Stimulated activated CD4-positive, alpha-beta T cell treated with anti-CD3 and anti-CD28 coated beads, Interleukin-12 subunit alpha, Interleukin-12 subunit beta, amount 100 ng/mL, for 4 hours (primary cell): Measurements from ENCODE around the gene FAM149A.
A peak's percentile ranks its signal among the peaks of the same experiment; 100 is the strongest.

ENCODE experiments used
- DNase-seq: peaks from one replicate; pipeline ENCODE4 v3.0.0-alpha.2; 2020

Gene FAM149A

DNA sequence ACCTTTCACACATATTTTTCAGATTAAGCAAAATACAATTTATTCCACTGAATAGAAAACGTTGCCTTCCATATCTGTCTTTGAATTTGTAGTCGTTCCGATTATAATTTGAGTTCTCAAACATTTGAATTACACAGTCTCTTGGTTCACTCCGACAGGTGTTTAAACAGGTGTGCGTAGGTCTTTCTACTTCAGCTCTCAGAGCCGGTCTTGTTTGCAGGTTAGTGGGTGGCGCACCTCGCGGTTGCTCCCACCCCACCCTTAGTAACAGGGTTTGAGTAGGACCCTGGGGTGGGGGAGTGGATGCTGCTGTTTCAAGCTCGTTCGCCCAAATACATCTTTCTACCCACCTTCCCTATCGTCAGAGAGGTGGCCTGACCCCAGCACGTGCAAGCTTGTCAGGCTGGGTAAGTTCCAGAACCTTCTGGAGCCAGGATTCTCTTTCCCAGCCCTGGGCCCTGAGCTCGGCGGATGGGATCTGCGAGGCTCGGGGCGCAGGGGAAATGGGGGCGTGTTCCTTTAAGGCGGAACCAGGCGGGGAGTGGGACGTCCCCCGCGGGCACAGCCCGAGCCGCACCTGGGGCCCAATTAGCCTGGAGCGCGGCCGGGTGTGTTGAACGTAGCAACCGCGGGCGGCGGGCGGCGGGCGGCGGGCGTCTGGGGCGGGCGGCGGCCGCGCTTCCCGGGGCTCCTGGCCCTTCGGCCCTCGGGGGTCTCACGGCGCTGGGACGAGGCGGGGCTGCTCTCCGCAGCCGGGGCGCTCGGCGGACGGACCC is at the start of gene FAM149A:
Gene FAM149A, plus strand, starts transcription at position 591 of the 776 bp plus-strand sequence.
- DNase-seq: peak; percentile 53

GRCh38 chr4:186058253-186058979 is 46.1 kb upstream of the FAM149A start:
- no peak for DNase-seq

- DNase-seq: no peak
Measured at GRCh38 chr4:186058980-186059316, 45.6 kb upstream of the FAM149A start.

DNA sequence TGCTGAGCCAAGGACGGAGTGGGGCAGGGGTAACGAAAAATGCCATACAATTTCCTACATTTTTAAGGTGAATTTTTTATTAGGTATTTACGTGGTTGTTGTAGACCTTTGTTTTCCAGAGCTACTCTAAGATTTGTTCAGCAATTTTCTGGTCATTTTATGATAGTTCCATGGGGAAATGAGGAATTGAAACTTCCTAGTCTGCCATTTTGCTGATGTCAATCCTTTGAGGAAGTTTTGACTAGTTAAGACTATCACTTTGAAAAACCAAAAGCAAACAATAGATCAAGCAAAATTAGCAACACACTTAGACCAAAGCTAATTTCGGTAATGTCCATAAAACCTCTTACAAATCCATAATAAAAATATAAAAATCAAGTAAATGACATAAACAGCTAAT is 42.6 kb upstream of the FAM149A start:
- DNase-seq: no peak

GRCh38 chr4:186067757-186068385 is 36.6 kb upstream of the FAM149A start:
- DNase-seq: no peak

DNA sequence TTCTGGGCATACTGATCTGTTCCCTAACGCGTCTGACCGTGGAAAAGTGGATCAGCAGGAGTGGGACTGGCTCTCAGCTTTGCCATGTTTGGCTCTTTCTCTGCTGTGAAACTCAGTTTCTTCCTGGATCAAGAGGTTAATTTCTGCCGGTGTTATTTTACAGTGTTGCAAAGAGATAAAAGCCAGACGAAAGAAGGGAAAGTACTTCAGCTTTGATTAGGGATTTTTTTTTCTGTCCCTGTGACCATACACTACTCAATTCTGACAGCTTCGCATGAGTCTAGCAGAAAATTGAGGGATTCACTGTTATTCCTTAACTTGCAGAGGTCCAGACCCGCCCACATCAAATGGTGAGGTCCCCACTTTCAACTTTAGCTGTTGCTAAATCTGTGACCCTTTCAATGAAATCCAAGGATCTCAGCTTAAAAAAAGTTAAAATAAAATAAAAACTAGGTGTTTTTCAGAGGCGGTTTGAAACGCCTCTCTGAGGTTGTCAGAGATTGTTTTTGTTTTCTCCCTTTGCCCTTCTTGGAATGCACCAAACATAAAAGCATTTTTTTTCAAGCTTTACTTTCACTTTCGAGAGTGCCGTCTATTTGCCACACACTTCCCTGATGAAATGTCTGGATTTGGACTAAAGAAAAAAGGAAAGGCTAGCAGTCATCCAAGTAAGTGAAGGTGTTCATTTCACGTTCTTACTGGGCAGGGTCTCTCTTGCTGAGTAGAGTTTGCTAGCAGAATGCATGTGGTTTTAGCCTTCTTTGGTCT is 35.7 kb upstream of the FAM149A start, which contains the start of gene TLR3:
Gene TLR3, plus strand, starts transcription at position 576 of the 768 bp plus-strand sequence. CDS start 7,464 bp downstream, outside the sequence.
- DNase-seq: no peak

DNA sequence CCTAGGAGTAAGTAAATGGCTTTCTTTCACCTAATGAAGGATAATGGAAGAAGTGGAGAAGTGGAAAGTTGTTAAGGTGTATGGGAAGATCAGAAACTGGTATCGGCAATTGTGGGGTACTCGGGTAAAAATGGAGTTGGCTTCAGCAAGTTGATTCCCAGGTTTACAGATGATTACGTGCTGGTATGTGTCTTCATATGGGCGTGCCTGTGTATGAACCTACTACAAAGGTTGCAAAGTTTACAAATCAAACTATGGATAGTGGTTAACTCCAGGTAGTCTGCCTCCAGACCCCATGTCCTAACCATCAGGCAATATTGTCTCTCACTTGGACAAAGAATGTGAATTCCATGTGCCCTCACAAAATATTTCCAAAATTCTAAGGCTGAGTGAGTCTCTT is 34.8 kb upstream of the FAM149A start:
- no peak for DNase-seq

DNA sequence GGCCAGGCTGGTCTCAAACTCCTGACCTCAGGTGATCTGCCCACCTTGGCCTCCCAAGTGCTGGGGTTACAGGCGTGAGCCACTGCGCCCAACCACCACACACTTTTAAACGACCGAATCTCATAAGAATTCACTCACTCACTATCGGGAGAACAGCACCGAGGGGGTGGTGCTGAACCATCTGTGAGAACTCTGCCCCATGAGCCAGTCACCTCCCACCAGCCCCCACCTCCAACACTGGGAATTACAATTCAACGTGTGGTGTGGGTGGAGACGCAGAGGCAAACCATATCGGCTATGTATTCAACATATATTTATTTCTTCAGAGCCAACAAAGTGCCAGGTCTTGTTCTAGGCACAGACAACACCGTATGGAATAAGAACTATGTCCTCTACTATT is 32.0 kb upstream of the FAM149A start:
- no peak for DNase-seq

DNA sequence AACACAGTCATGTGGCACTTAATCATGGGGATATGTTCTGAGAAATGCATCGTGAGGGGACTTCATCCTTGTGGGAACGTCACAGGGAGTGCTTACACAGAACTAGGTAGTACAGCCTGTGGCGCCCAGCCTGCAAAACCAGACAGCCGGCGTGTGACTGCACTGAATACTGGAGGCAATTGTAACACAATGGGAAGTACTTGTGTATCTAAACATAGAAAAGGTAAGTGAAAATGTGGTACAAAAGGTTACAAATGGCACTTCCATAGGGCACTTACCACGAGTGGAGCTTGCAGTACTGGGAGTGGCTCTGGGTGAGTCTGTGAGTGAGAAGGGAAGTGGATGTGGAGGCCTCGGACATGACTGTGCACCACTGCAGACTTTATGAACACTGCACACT is 30.3 kb upstream of the FAM149A start:
- DNase-seq: no peak

DNA sequence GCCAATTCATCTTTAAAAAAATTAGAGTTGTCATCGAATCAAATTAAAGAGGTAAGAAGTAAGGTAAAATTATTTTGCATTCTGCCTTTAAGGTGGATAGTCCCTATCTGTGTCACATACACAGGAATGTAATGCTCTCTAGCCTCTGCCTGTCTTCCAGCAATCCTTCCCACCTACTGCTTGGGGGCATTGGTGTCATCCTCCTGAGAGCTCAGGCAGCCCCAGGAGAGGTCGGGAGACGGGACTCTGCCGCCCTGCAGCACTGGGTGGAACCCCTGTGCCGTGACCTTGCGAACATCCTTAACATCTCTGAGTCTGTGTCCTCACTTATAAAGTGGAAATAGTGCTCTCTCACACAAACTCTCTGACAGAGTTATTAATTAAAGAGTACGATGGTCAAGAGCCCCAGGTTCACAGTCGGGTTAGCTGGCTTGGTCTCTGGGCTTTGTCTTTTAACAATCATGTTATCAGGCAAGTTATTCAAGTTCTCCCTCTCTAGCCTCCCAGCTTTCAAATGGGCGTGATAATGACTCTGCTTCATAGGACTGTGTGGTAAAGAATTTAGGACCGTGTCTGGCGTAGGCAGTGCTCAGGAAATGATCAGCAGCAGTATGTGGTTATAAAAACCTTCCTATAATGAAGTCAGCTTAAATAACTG is 25.4 kb upstream of the FAM149A start:
- no peak for DNase-seq

- no peak for DNase-seq
Measured at GRCh38 chr4:186079694-186080093, 24.8 kb upstream of the FAM149A start.

DNA sequence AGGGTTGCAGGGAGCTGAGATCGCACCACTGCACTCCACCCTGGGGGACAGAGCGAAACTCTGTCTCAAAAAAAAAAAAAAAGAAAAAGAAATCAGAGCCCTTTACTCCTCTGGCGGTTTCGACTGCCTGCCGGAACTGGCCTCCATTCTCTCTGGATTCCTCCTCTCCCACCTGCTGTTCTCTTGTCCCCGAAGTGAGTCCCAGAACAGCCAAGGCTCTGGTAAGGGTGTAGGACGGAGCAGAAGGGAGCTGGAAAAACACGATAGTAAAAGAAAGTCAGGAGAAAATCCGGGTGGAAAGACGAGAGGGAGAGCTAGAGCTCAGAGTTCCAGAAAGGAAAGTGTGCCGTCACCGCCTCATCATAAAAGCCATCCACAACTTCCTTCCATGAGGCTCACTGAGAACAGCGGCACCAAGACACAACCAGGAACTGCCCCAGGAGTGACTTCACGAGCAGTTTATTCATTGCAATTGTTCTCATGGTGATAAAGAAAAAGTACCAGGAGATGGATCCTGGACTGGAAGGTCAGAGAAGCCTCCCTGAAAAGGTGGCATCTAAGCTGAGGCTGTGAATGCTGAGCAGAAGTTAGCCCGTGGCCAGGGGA is 23.2 kb upstream of the FAM149A start:
- no peak for DNase-seq

GRCh38 chr4:186082221-186082620 is 22.3 kb upstream of the FAM149A start:
- DNase-seq: no peak

DNA sequence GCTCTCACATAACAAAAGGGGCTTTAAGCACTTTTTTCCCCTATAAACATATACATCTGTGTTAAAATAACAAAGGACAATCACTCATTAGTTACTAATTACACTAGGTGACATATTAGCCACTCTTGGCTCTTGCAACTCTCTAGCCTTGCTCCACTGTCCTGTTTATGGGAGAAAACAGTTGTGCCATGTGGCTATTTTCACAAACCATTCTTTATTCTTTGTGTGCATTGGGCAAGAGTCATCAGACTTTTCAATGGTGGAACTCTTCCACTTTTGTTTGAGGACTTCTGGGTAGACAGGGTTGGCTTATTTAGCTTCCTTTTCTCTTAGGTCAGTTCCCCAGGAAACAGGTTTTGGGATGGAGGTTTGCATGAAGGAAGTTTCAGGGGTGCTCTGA is 16.0 kb upstream of the FAM149A start:
- DNase-seq: no peak

DNA sequence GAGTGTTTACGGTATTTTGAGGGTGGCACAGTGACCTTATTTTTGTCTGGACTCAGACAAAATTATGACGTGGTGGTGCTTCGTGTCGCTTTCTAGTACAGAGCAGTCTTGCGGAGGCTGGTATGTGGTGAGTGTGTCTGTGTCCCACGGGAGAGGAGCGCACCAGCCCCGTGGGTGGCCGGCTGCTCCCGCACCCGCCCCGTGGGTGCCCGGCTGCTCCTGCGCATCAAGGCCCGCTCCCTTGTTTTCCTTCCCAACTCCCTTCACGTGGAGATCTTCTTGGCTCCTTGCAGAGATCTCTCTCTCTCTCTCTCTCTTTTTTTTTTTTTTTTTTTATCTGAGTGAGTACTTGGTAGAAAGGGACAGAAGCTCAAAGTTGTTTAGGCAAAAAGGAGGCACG is 12.2 kb upstream of the FAM149A start:
- no peak for DNase-seq

- DNase-seq: no peak
Measured at GRCh38 chr4:186095406-186095805, 9.1 kb upstream of the FAM149A start.

DNA sequence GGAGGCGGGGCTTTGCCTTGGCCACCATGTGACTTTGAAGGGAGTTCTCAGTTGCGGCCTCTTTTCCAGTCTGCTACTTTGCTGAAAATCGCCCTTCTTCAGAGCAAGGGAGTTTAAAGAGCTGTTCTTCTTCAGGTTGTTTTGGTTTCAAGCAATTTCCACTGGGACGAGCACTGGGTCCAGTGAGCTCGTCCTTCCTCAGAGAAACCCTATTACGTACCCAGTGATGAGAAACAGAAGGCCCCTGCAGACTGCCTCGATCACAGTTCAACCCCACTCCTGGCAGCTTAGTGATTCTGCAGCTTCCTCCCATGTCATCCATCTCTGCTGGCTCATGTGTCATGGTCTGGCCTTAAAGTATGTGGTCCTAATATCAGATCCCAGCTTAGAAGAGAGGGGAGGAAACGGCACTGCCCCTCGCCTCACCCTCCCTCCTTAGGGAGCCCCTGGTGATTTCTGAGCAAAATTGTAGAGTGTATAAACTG is 7.8 kb upstream of the FAM149A start:
- DNase-seq: no peak

DNA sequence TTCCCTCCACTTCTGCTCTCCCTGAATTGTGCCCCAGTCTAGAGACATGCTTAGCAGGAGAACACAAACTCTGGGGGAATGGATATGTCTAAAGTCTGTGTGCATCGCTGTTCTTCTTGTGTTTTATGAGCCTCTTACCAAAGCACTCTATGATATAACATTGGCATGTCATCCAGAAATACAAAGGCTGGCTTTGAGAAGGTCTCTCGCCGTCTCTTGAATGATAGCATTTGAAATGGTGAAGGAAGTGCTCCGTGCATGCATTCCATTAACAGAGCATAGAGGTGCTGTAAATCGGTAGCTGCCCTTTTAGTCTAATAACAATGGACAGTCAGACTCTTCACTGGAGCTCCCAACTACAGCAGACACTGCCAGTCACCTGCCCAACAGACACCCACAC is 7.1 kb upstream of the FAM149A start:
- DNase-seq: no peak

- DNase-seq: no peak
Measured at GRCh38 chr4:186102931-186103330, 1.6 kb upstream of the FAM149A start.

- peak; percentile 4 for DNase-seq
Measured at GRCh38 chr4:186104890-186105646, 564 bp downstream of the FAM149A start.

DNA sequence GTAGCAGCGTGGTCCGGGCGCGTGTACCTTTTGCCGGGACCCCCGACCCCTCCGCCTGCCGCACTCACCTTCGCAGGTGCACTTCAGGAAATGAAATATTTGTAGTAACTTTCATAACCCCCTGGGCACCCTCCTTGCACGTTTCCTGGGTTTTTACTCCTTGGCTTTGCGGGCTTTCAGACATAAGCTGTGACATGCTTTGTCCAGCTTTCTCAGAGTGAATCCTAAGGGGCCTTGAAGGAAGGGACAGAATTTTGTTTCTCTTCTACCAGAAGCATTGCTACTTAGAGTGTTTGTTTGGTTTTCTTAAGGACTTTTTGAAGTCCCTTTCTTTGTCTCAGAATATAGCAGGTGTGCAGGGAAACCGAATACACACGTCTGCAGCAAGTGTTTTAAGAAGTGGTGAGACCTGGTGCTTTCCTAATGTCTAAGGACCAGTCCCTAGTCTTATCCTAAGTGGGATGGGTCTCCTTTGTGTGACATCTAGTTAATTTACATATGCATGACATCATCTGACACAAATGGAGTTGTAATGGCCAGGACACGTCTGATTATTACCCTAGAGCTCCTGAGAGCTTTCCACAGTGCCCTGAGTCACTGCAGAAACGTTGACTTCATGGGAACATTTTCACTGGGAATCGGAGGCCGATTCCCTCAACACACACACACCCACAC is 1.3 kb downstream of the FAM149A start:
- no peak for DNase-seq
